ENCODE data around the gene MICB. TPM values are rescaled to one million over a fixed set of nuclear protein-coding genes. Genes with fewer than 3 reads are reported as not detected.

The MICB gene
- total and polyA plus RNA-seq, 9 of the 15 experiments (the other 6 are each of a cell fraction or from before 2014, with no cell fraction given): 13.3 to 34.5 (median 19.8) TPM

- TF ChIP-seq ZBTB40 (IDR thresholded peaks at IDR 0.05) (no peak), ZBTB40 (CRISPR knock-in tag; IDR thresholded peaks at IDR 0.05) (no peak), BDP1 (IDR thresholded peaks at IDR 0.05; ENCODE audit: insufficient read depth, insufficient read length) (no peak), ELK3 (CRISPR knock-in tag; IDR thresholded peaks at IDR 0.05) (no peak), TARDBP (IDR thresholded peaks at IDR 0.05) (no peak)
Measured at GRCh38 chr6:31495580-31495979, 2.4 kb upstream of the MICB start (continued).

Measured in K562 (cell line).